Rectal smooth muscle tissue (tissue), 1 donor: ENCODE data around the gene CCDC57.
"Not testable (repeated sequence)": the region's sequence is repeated elsewhere in the genome, so short reads cannot be mapped to it uniquely, and the experiment has no call there.

ENCODE experiments used
- H3K27ac ChIP-seq: one replicate; pipeline ENCODE4 v1.7.0; 2013; ENCODE audit warnings: low read depth, low read length, inconsistent platforms
- H3K27me3 ChIP-seq: one replicate; pipeline ENCODE4 v1.7.0; 2013; ENCODE audit warnings: low read length; ENCODE audit not compliant: control insufficient read depth, insufficient read depth
- H3K36me3 ChIP-seq: one replicate; pipeline ENCODE4 v1.7.0; 2013; ENCODE audit warnings: low read length; ENCODE audit not compliant: control insufficient read depth, insufficient read depth
- H3K4me1 ChIP-seq: one replicate; pipeline ENCODE4 v1.7.0; 2013; ENCODE audit warnings: low read length; ENCODE audit not compliant: control insufficient read depth, insufficient read depth
- H3K4me3 ChIP-seq: one replicate; pipeline ENCODE4 v1.7.0; 2013; ENCODE audit warnings: low read length
- H3K9ac ChIP-seq: one replicate; pipeline ENCODE4 v1.7.0; 2013; ENCODE audit warnings: low read length

Gene CCDC57

GRCh38 chr17:82178499-82179261 is 34.0 kb downstream of the CCDC57 start:
- H3K36me3 ChIP-seq = peaks cover 7% of the 10 kb centered on the region
- no peak overlapping the region for H3K27ac ChIP-seq
- no peak overlapping the region for H3K4me3 ChIP-seq
- no peaks in the 10 kb centered on the region for H3K27me3 ChIP-seq
- no peaks in the 10 kb centered on the region for H3K4me1 ChIP-seq
- no peak overlapping the region for H3K9ac ChIP-seq

DNA sequence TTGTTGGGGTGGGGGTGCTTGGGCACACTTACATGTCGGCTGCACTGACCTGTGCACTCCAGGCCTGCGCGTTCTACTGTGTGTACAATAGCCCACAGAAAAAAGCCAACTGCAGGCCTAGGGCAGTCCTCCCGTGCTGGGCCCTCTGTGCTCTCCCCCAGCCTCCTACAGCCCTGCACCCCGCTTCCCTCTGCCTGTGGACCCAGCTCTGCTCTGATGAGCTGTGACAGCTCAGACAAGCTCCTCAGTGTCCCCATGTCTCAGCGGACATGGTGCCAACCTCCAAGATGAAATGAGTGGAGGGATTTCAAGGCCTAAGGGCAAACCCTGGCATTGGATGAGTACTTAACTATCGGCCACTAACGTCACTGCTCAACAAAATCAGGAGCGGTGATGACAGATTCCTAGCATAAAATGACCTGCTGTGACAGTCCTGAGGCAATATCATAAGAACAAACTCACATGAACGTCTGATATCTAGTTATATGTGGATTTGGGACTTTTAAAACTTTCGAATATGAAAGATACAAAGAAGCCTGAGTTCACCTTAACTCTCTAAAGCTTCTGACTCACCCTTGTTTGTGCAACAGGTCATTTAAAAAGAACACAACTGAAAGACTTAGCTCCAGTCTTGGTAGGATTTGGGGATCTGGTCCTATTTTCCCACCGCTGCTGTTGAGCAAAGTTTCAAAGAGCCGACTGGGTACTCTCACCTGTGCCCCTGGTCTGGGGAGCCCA is 34.7 kb downstream of the CCDC57 start:
- H3K4me1 ChIP-seq = no peaks in the 10 kb centered on the region
- no peak overlapping the region for H3K9ac ChIP-seq
- H3K36me3 ChIP-seq = peaks cover 7% of the 10 kb centered on the region
- no peaks in the 10 kb centered on the region for H3K27me3 ChIP-seq
- H3K27ac ChIP-seq = no peak overlapping the region
- H3K4me3 ChIP-seq = no peak overlapping the region

GRCh38 chr17:82177276-82177675 is 35.4 kb downstream of the CCDC57 start:
- no peak overlapping the region for H3K4me3 ChIP-seq
- no peaks in the 10 kb centered on the region for H3K27me3 ChIP-seq
- no peaks in the 10 kb centered on the region for H3K4me1 ChIP-seq
- H3K27ac ChIP-seq = no peak overlapping the region
- peaks cover 7% of the 10 kb centered on the region for H3K36me3 ChIP-seq
- H3K9ac ChIP-seq = no peak overlapping the region

GRCh38 chr17:82175951-82176350 is 36.7 kb downstream of the CCDC57 start:
- Histone ChIP-seq H3K27me3 (no peaks in the 10 kb centered on the region), H3K36me3 (peaks cover 7% of the 10 kb centered on the region), H3K9ac (no peak overlapping the region), H3K4me1 (no peaks in the 10 kb centered on the region), H3K4me3 (no peak overlapping the region), H3K27ac (no peak overlapping the region)

DNA sequence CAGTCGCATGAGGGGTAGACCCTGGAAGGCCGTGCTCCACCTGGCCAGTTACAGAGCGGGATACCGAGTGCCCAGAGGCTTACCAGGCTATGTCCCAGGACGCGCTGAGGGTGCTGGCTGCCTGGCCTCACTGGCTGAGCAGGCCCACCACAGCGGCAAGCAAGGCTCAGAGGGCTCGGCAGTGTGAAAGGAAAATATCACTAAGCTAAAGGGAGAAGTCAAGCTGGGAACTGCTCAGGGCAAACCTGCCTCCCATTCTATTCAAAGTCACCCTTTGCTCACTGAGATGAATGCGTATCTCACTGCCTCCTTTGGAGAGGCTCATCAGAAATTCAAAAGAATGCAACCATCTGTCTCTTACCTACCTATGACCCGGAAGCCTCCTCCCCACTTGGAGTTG is 37.4 kb downstream of the CCDC57 start:
- no peaks in the 10 kb centered on the region for H3K27me3 ChIP-seq
- H3K27ac ChIP-seq = no peak overlapping the region
- H3K9ac ChIP-seq = no peak overlapping the region
- H3K4me3 ChIP-seq = no peak overlapping the region
- H3K36me3 ChIP-seq = peaks cover 10% of the 10 kb centered on the region
- no peaks in the 10 kb centered on the region for H3K4me1 ChIP-seq

DNA sequence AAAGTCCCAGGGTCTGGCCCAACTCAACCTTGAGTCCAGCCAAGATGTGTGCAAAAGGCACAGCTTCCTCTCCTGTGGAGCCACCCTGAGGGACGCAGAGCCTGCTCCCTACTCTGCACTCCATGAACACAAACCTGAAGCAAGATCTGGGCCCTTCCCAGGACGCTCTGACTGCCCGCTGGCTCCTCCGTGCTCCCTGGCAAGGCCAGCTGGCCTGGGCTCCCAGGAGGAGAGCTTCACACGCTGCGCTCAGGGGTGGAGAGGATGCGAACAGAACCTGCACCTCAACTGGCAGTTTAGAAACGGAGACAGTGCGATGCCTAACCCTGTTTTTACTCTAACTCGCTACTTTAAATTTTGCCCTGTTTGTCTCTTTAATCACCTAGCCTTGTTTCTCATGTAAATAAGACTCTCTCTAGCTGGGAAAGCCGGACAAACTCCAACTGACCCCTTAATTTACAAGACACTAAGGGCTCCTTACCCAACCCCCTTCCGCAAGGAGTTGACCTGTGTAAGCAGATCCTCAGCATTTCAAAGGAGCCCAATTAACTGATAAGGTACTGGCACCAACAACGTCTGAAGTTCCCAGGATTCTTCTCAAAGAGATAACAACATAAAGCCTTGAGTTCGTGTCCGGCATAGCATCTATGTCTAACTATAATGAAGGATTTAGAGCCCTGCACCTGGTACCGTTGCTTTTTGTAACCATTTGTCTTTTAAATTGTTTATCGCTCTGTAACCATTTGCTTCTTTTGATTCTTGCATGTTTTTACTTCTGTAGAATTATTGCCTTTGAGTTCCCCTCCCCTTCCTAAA is 38.4 kb downstream of the CCDC57 start:
- not testable (repeated sequence) for H3K27ac ChIP-seq, H3K27me3 ChIP-seq, H3K36me3 ChIP-seq, H3K4me3 ChIP-seq, H3K9ac ChIP-seq, H3K4me1 ChIP-seq

- Histone ChIP-seq H3K4me3 (no peak overlapping the region), H3K27me3 (no peaks in the 10 kb centered on the region), H3K9ac (no peak overlapping the region), H3K4me1 (no peaks in the 10 kb centered on the region), H3K36me3 (peaks cover 10% of the 10 kb centered on the region), H3K27ac (no peak overlapping the region)
Observed at GRCh38 chr17:82173351-82174041, 39.1 kb downstream of the CCDC57 start.

GRCh38 chr17:82172486-82173160 is 40.0 kb downstream of the CCDC57 start:
- no peak overlapping the region for H3K4me3 ChIP-seq
- peaks cover 10% of the 10 kb centered on the region for H3K36me3 ChIP-seq
- no peak overlapping the region for H3K9ac ChIP-seq
- H3K4me1 ChIP-seq = no peaks in the 10 kb centered on the region
- H3K27me3 ChIP-seq = no peaks in the 10 kb centered on the region
- no peak overlapping the region for H3K27ac ChIP-seq

DNA sequence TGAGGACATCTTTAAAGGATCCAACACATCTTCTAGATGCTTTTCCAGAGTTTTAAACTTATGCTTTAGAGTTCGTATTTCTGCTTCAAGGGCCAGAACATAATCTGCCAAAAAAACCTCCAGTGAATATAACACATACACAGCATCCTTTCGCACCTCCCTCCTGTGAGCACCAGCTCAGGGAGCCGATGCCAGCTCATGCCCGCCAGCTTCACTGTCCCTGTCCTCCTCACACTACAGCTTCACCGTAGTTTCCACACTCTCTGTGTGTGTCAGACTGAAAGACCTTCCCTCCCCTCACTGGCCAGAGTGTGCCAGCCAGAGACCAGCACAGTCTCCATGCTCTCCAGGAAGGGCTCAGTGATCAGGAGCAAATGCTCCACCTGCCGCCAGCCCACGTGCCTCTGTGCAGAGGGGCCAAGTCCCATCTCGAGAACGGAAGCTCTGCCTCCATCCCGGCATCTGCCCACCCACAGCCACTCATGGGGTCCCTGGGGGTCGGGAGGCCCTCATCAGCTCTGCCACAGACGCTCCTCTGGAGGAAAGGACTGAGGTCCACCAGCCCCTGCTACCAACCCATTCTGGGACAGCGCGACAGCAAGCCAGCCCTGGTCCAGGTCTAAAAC is 40.8 kb downstream of the CCDC57 start:
- no peaks in the 10 kb centered on the region for H3K27me3 ChIP-seq
- peaks cover 10% of the 10 kb centered on the region for H3K36me3 ChIP-seq
- no peak overlapping the region for H3K9ac ChIP-seq
- H3K27ac ChIP-seq = no peak overlapping the region
- H3K4me1 ChIP-seq = no peaks in the 10 kb centered on the region
- no peak overlapping the region for H3K4me3 ChIP-seq

DNA sequence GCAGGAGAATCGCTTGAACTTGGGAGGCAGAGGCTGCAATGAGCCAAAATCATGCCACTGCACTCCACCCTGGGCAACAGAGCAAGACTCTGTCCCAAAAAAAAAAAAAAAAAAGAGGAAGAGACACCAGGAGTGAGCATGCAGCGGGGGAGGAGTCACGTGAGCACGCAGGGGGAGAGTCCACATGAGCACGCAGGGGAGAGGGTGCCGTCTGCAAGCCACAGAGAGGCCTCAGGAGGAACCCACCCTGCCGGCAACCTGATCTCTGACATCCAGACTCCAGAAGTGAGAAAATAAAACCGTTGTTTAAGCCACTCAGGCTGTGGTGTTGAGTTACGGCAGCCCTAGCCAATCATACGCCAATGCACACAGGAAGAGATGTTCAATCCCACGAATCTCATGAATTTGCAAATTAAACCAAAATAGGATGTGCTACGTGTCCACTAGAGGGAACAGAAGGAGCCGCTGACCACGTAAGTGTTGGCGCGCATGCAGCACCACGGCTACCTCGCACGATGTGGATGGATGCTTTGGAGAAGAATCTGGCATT is 42.2 kb downstream of the CCDC57 start:
- H3K4me3 ChIP-seq = no peak overlapping the region
- no peak overlapping the region for H3K9ac ChIP-seq
- H3K4me1 ChIP-seq = no peaks in the 10 kb centered on the region
- H3K36me3 ChIP-seq = peaks cover 8% of the 10 kb centered on the region
- no peaks in the 10 kb centered on the region for H3K27me3 ChIP-seq
- H3K27ac ChIP-seq = no peak overlapping the region

DNA sequence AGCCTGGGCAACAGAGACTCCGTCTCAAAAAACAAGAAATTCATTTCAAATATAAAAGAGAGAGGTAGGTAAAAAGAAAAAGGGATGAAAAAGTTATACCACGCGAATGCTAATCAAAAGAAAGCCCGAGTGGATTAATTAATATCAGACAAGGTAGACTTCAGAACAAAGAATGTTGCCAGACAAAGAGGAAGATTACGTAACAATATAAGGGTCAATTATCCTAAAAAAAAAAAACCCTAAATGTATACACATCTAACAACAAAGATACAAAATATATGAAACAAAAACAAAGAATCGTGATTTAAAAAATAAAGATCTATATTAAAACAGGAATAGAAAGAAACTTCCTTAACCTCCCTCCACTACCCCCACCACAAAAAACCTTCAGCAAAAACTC is 44.1 kb downstream of the CCDC57 start:
- Histone ChIP-seq H3K9ac (no peak overlapping the region), H3K27me3 (no peaks in the 10 kb centered on the region), H3K27ac (no peak overlapping the region), H3K4me3 (no peak overlapping the region), H3K36me3 (peaks cover 9% of the 10 kb centered on the region), H3K4me1 (no peaks in the 10 kb centered on the region)
